Endodermal cell (in vitro differentiated cells): ENCODE measurements around the gene ENTPD1. TPM values are rescaled to one million over a fixed set of nuclear protein-coding genes. Genes with fewer than 3 reads are reported as not detected.

Source experiments
- DNase-seq: peaks from one replicate; pipeline ENCODE4 v3.0.0-alpha.2; 2017
- H3K27ac ChIP-seq: 2 replicates; pipeline ENCODE4 v1.5.1; 2013; ENCODE audit warnings: mild to moderate bottlenecking, low read depth, low read length, moderate library complexity
- H3K27me3 ChIP-seq: 2 replicates; pipeline ENCODE4 v1.6.1; 2013; ENCODE audit warnings: mild to moderate bottlenecking, low read length, moderate library complexity; ENCODE audit not compliant: insufficient read depth, control insufficient read depth, poor library complexity, severe bottlenecking
- H3K36me3 ChIP-seq: 2 replicates; pipeline ENCODE4 v1.7.0; 2013; ENCODE audit warnings: mild to moderate bottlenecking, low read length, moderate library complexity; ENCODE audit not compliant: control insufficient read depth, insufficient read depth
- H3K4me1 ChIP-seq: one replicate; pipeline ENCODE4 v1.7.0; 2013; ENCODE audit warnings: low read length; ENCODE audit not compliant: control insufficient read depth, insufficient read depth
- H3K4me3 ChIP-seq: 2 replicates; pipeline ENCODE4 v1.5.1; 2013; ENCODE audit warnings: mild to moderate bottlenecking, low read length, moderate library complexity
- H3K9ac ChIP-seq: 2 replicates; pipeline ENCODE4 v1.6.1; 2013; ENCODE audit warnings: mild to moderate bottlenecking, low read length, moderate library complexity; ENCODE audit not compliant: poor library complexity, severe bottlenecking; ENCODE audit errors: extremely low read depth
- H3K9me3 ChIP-seq: 2 replicates; pipeline ENCODE4 v1.6.1; 2013; ENCODE audit warnings: mild to moderate bottlenecking, low read length, moderate library complexity; ENCODE audit not compliant: control insufficient read depth
- H3K27ac Mint-ChIP-seq: 2 replicates; pipeline ENCODE4 v1.8.0; 2020; ENCODE audit warnings: mixed read lengths
- H3K27me3 Mint-ChIP-seq: 2 replicates; pipeline ENCODE4 v1.8.0; 2021; ENCODE audit warnings: mild to moderate bottlenecking, mixed read lengths; ENCODE audit not compliant: insufficient read depth
- H3K36me3 Mint-ChIP-seq: 2 replicates; pipeline ENCODE4 v1.8.0; 2020; ENCODE audit warnings: low read depth, mixed read lengths
- H3K4me1 Mint-ChIP-seq: 2 replicates; pipeline ENCODE4 v1.8.0; 2020; ENCODE audit warnings: mixed read lengths
- H3K4me3 Mint-ChIP-seq: 2 replicates; pipeline ENCODE4 v1.8.0; 2020; ENCODE audit warnings: mild to moderate bottlenecking, moderate library complexity, mixed read lengths
- H3K9me3 Mint-ChIP-seq: 2 replicates; pipeline ENCODE4 v1.8.0; 2020; ENCODE audit warnings: mild to moderate bottlenecking, mixed read lengths
- CTCF ChIP-seq: fragments of 200-600 bp; sonication (generic); conservative IDR thresholded peaks from 2 replicates; pipeline ENCODE4 v1.5.0; 2021; ENCODE audit warnings: antibody characterized with exemption, mild to moderate bottlenecking
- WGBS, 2 experiments: methylation state at CpG; one replicate each; pipeline versions ENCODE4 v1.1.5 to v1.1.7; 2013; ENCODE audit warnings: missing lambda C conversion rate in 2 of 2, mixed read lengths in 1 of 2; ENCODE audit not compliant: insufficient coverage in 1 of 2, insufficient read length in 1 of 2; 5-methylcytosine and 5-hydroxymethylcytosine counted together
- total RNA-seq, 2 donors: library from RNA; stranded (reverse); fragmentation: NEBNext Ultra II Directional in 1 of 2; extraction: Animal tissue kit (Norgen Biotek cat#: 25700) in 1 of 2; gene quantifications; 2 replicates in 1 of 2; 3 replicates in 1 of 2; pipeline ENCODE4 v1.2.1, GENCODE V29; 2021

ENTPD1 gene
- total RNA-seq, 2 donors from 2014 or later, result 3.9 TPM

- Histone ChIP-seq H3K9me3 (no peaks in the 10 kb centered on the region), H3K27me3 (peaks cover 4% of the 10 kb centered on the region), H3K9ac (no peak overlapping the region), H3K4me3 (no peak overlapping the region), H3K4me1 (peaks cover 6% of the 10 kb centered on the region), H3K27ac (no peak overlapping the region), H3K36me3 (no peaks in the 10 kb centered on the region)
- no peak for TF ChIP-seq CTCF
- Mint-ChIP-seq H3K4me1 (peaks cover 4% of the 10 kb centered on the region), H3K27ac (no peak overlapping the region), H3K9me3 (no peaks in the 10 kb centered on the region), H3K36me3 (no peaks in the 10 kb centered on the region), H3K4me3 (no peak overlapping the region), H3K27me3 (peaks cover under 1% of the 10 kb centered on the region)
- WGBS, 2 experiments, result 93 to 94% methylated on average over 2 of the region's 3 CpGs
- no peak for DNase-seq
Measured at GRCh38 chr10:95789902-95790301, 33.9 kb downstream of the ENTPD1 start.

GRCh38 chr10:95790982-95791381 lies 35.0 kb downstream of the ENTPD1 start:
- H3K4me1 Mint-ChIP-seq, result peaks cover 4% of the 10 kb centered on the region
- no peaks in the 10 kb centered on the region for H3K9me3 Mint-ChIP-seq
- no peak overlapping the region for H3K4me3 Mint-ChIP-seq
- Histone ChIP-seq H3K9ac (no peak overlapping the region), H3K9me3 (no peaks in the 10 kb centered on the region), H3K27me3 (peaks cover 14% of the 10 kb centered on the region), H3K4me3 (no peak overlapping the region), H3K36me3 (no peaks in the 10 kb centered on the region), H3K4me1 (peaks cover 6% of the 10 kb centered on the region), H3K27ac (no peak overlapping the region)
- DNase-seq, result no peak
- TF ChIP-seq CTCF, result no peak
- no peaks in the 10 kb centered on the region for H3K36me3 Mint-ChIP-seq
- peaks cover 11% of the 10 kb centered on the region for H3K27me3 Mint-ChIP-seq
- 80 to 85% methylated on average over 3 of the region's 3 CpGs for WGBS, 2 experiments
- no peak overlapping the region for H3K27ac Mint-ChIP-seq

- TF ChIP-seq CTCF, result no peak
- H3K4me3 Mint-ChIP-seq, result no peak overlapping the region
- H3K27me3 Mint-ChIP-seq, result peaks cover 16% of the 10 kb centered on the region
- no peak overlapping the region for H3K27ac Mint-ChIP-seq
- peaks cover 4% of the 10 kb centered on the region for H3K4me1 Mint-ChIP-seq
- no peak overlapping the region for H3K4me3 ChIP-seq
- 82 to 86% methylated on average over 2 of the region's 2 CpGs for WGBS, 2 experiments
- peaks cover 18% of the 10 kb centered on the region for H3K27me3 ChIP-seq
- no peak overlapping the region for H3K9ac ChIP-seq
- H3K9me3 Mint-ChIP-seq, result no peaks in the 10 kb centered on the region
- H3K27ac ChIP-seq, result no peak overlapping the region
- no peaks in the 10 kb centered on the region for H3K9me3 ChIP-seq
- H3K4me1 ChIP-seq, result peaks cover 6% of the 10 kb centered on the region
- no peaks in the 10 kb centered on the region for H3K36me3 ChIP-seq
- H3K36me3 Mint-ChIP-seq, result no peaks in the 10 kb centered on the region
- no peak for DNase-seq
Measured at GRCh38 chr10:95791425-95791979, 35.5 kb downstream of the ENTPD1 start.
